Astrocyte (in vitro differentiated cells and primary cell): Measurements from ENCODE around the gene PFDN4. TPM values are rescaled to one million over a fixed set of nuclear protein-coding genes. Genes with fewer than 3 reads are reported as not detected.

Experiments
- DNase-seq: peaks from one replicate; pipeline ENCODE4 v3.0.0-alpha.2; 2010; ENCODE audit warnings: low read depth
- FAIRE-seq: peaks from 2 replicates; lab custom pipeline; 2011; peaks lifted over from hg19 to GRCh38; lab: Jason Lieb, UNC
- H2AFZ ChIP-seq: 2 replicates; pipeline ENCODE4 v1.6.0; 2012; ENCODE audit warnings: low read depth, low read length, inconsistent platforms
- H3K27ac ChIP-seq: 2 replicates; pipeline ENCODE4 v1.5.1; 2011; ENCODE audit warnings: low read depth, low read length, inconsistent platforms
- H3K27me3 ChIP-seq: 2 replicates; pipeline ENCODE4 v1.6.0; 2011; ENCODE audit warnings: low read length, inconsistent platforms; ENCODE audit not compliant: insufficient read depth
- H3K36me3 ChIP-seq: 2 replicates; pipeline ENCODE4 v1.5.1; 2011; ENCODE audit warnings: low read length, inconsistent platforms; ENCODE audit not compliant: insufficient read depth
- H3K4me1 ChIP-seq: 2 replicates; pipeline ENCODE4 v1.5.1; 2011; ENCODE audit warnings: low read length, inconsistent platforms; ENCODE audit not compliant: insufficient read depth
- H3K4me2 ChIP-seq: 2 replicates; pipeline ENCODE4 v1.6.0; 2012; ENCODE audit warnings: low read length, inconsistent platforms
- H3K4me3 ChIP-seq: 2 replicates; pipeline ENCODE4 v1.5.1; 2011; ENCODE audit warnings: low read depth, mild to moderate bottlenecking, low read length, inconsistent platforms; ENCODE audit not compliant: insufficient read depth
- H3K79me2 ChIP-seq: 2 replicates; pipeline ENCODE4 v1.6.0; 2012; ENCODE audit warnings: mild to moderate bottlenecking, low read length, inconsistent platforms; ENCODE audit not compliant: insufficient read depth
- H3K9ac ChIP-seq: 2 replicates; pipeline ENCODE4 v1.6.0; 2012; ENCODE audit warnings: mild to moderate bottlenecking, low read length, inconsistent platforms
- H3K9me3 ChIP-seq: 2 replicates; pipeline ENCODE4 v1.5.1; 2012; ENCODE audit warnings: low read depth, mild to moderate bottlenecking, low read length, inconsistent platforms; ENCODE audit not compliant: insufficient read depth
- H4K20me1 ChIP-seq: 2 replicates; pipeline ENCODE4 v1.6.0; 2012; ENCODE audit warnings: low read length, inconsistent platforms; ENCODE audit not compliant: insufficient read depth
- H3K27ac Mint-ChIP-seq: one replicate; pipeline ENCODE4 v1.8.0; 2021; ENCODE audit warnings: mild to moderate bottlenecking, mixed read lengths; ENCODE audit not compliant: unreplicated experiment
- H3K27me3 Mint-ChIP-seq: one replicate; pipeline ENCODE4 v1.8.0; 2021; ENCODE audit warnings: low read depth, mixed read lengths; ENCODE audit not compliant: unreplicated experiment
- H3K36me3 Mint-ChIP-seq: one replicate; pipeline ENCODE4 v1.8.0; 2021; ENCODE audit warnings: low read depth, mixed read lengths; ENCODE audit not compliant: unreplicated experiment
- H3K4me1 Mint-ChIP-seq: one replicate; pipeline ENCODE4 v1.8.0; 2021; ENCODE audit warnings: low read depth, mixed read lengths; ENCODE audit not compliant: unreplicated experiment
- H3K4me3 Mint-ChIP-seq: one replicate; pipeline ENCODE4 v1.8.0; 2021; ENCODE audit warnings: mild to moderate bottlenecking, moderate library complexity, mixed read lengths; ENCODE audit not compliant: unreplicated experiment
- H3K9me3 Mint-ChIP-seq: one replicate; pipeline ENCODE4 v1.8.0; 2021; ENCODE audit warnings: mild to moderate bottlenecking, mixed read lengths; ENCODE audit not compliant: unreplicated experiment
- EZH2 ChIP-seq: IDR thresholded peaks from 2 replicates; pipeline ENCODE4 v1.6.1; 2012; ENCODE audit warnings: mild to moderate bottlenecking, low read length, inconsistent platforms; ENCODE audit not compliant: insufficient read depth
- total RNA-seq: library from RNA; stranded (reverse); gene quantifications from 2 replicates; pipeline ENCODE4 v1.2.1, GENCODE V29; 2021
- TF ChIP-seq, protein P1 (sequence below): IDR thresholded peaks from 2 replicates; pipeline ENCODE4 v1.5.1; 2011; ENCODE audit warnings: low read depth, mild to moderate bottlenecking, inconsistent platforms, low read length, moderate library complexity; ENCODE audit not compliant: insufficient read depth

Gene PFDN4
- total RNA-seq, 1 donor from 2014 or later = 35.2 TPM

DNA sequence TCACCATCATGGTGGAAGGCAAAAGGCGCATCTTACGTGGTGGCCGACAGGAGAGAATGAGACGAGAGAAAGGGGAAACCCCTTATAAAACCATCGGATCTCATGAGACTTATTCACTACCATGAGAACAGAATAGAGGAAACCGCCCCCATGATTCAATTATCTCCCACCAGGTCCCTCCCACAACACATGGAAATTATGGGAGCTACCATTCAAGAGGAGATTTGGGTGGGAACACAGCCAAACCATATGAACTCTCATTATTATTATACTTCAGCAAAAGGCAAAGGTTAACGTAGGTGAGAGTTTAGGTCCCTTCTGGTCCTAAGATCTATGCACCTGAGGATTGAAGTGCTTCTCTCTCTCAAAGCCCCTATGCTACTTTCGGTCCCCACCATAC, 2.4 kb upstream of the PFDN4 start:
- no peaks in the 10 kb centered on the region for H3K36me3 ChIP-seq
- H3K9me3 ChIP-seq = no peaks in the 10 kb centered on the region
- DNase-seq = no peak
- Mint-ChIP-seq H3K4me1 (peaks cover 4% of the 10 kb centered on the region), H3K27me3 (no peaks in the 10 kb centered on the region), H3K27ac (no peak overlapping the region), H3K9me3 (peaks cover 3% of the 10 kb centered on the region), H3K4me3 (no peak overlapping the region), H3K36me3 (no peaks in the 10 kb centered on the region)
- H2AFZ ChIP-seq = no peak overlapping the region
- H3K4me1 ChIP-seq = peaks cover 8% of the 10 kb centered on the region
- TF ChIP-seq, protein P1, sequence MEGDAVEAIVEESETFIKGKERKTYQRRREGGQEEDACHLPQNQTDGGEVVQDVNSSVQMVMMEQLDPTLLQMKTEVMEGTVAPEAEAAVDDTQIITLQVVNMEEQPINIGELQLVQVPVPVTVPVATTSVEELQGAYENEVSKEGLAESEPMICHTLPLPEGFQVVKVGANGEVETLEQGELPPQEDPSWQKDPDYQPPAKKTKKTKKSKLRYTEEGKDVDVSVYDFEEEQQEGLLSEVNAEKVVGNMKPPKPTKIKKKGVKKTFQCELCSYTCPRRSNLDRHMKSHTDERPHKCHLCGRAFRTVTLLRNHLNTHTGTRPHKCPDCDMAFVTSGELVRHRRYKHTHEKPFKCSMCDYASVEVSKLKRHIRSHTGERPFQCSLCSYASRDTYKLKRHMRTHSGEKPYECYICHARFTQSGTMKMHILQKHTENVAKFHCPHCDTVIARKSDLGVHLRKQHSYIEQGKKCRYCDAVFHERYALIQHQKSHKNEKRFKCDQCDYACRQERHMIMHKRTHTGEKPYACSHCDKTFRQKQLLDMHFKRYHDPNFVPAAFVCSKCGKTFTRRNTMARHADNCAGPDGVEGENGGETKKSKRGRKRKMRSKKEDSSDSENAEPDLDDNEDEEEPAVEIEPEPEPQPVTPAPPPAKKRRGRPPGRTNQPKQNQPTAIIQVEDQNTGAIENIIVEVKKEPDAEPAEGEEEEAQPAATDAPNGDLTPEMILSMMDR = no peak
- no peak for TF ChIP-seq EZH2
- H3K79me2 ChIP-seq = peaks cover 24% of the 10 kb centered on the region
- H3K27me3 ChIP-seq = peaks cover 3% of the 10 kb centered on the region
- H3K27ac ChIP-seq = no peak overlapping the region
- no peak overlapping the region for H3K4me3 ChIP-seq
- H3K9ac ChIP-seq = no peak overlapping the region
- H3K4me2 ChIP-seq = no peak overlapping the region
- FAIRE-seq = no peak
- H4K20me1 ChIP-seq = peaks cover 18% of the 10 kb centered on the region

DNA sequence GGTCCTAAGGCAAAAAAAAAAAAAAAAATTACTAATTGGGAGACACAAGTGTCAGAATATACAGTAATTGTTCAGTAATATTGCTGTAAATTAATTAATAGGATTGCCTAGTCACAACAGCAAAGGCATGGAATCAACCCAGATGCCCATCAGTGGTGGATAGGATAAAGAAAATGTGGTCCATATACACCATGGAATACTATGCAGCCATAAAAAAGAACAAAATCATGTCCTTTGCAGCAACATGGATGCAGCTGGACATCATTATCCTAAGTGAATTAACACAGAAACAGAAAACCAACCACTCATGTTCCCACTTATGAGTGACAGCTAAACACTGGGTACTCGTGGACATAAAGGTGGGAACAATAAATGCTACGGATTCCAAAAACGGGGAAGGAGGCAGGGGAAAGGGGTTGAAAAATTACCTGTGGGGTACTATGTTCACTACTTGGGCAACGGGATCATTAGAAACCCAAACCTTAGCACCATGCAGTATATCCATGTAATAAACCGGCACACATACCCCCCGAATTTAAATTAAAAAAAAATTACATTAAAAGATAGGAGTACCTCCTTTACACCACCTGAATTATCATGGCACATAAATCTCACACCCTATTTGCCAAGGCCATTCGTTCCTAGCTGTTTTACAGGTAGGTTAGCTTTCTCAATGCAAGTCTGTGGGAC, 689 bp upstream of the PFDN4 start:
- FAIRE-seq (no peak), DNase-seq (no peak)
- Histone ChIP-seq H3K4me2 (peak overlapping the region; percentile 95), H2AFZ (peak overlapping the region; percentile 96), H3K9me3 (no peaks in the 10 kb centered on the region), H3K79me2 (peaks cover 39% of the 10 kb centered on the region), H3K4me1 (peaks cover 15% of the 10 kb centered on the region), H3K36me3 (no peaks in the 10 kb centered on the region), H3K9ac (peak overlapping the region; percentile 98), H3K27ac (peak overlapping the region; percentile 100), H4K20me1 (peaks cover 35% of the 10 kb centered on the region), H3K27me3 (peaks cover 3% of the 10 kb centered on the region), H3K4me3 (no peak overlapping the region)
- H3K36me3 Mint-ChIP-seq = no peaks in the 10 kb centered on the region
- no peak for TF ChIP-seq EZH2
- TF ChIP-seq, protein P1 = no peak
- H3K4me1 Mint-ChIP-seq = peaks cover 4% of the 10 kb centered on the region
- peak overlapping the region; percentile 96 for H3K4me3 Mint-ChIP-seq
- no peaks in the 10 kb centered on the region for H3K27me3 Mint-ChIP-seq
- no peak overlapping the region for H3K27ac Mint-ChIP-seq
- H3K9me3 Mint-ChIP-seq = peaks cover 3% of the 10 kb centered on the region

DNA sequence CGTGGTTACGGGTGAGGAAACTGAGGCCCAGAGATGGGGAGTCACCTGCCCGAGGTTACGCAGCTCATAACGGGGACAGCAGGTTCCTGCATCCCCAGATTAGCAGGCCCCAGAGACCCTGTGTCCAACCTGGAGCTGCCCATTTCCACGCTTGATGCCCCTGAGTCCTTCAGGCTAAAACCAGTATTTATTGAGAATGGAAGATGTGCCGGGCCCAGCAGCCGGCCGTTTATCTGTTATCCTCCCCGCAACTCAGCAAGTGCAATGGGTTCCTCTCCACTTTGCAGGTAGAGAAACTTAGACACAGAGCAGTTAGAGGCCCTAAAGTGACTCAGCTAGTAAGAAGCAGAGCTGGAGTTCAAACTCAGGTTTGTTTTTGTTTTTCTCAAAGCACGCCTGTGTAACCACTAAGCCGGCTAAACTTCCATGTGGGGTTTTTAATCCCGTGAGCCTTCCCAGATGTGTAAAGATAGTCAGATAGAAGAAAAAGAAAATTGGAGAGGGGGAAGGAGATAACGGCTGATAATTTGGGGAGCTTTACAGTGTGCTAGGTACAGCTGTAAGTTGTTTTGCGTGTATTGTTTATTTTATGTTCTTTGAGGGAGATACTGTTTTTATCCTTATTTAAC, 775 bp downstream of the PFDN4 start:
- peaks cover 44% of the 10 kb centered on the region for H4K20me1 ChIP-seq
- no peak for FAIRE-seq
- no peaks in the 10 kb centered on the region for H3K9me3 ChIP-seq
- peak overlapping the region; percentile 95 for H3K4me2 ChIP-seq
- H3K27ac ChIP-seq = peak overlapping the region; percentile 100
- Mint-ChIP-seq H3K27ac (peak overlapping the region; percentile 67), H3K4me1 (peaks cover 12% of the 10 kb centered on the region), H3K4me3 (peak overlapping the region; percentile 95), H3K9me3 (no peaks in the 10 kb centered on the region), H3K36me3 (no peaks in the 10 kb centered on the region), H3K27me3 (no peaks in the 10 kb centered on the region)
- H2AFZ ChIP-seq = peak overlapping the region; percentile 96
- peaks cover 22% of the 10 kb centered on the region for H3K4me1 ChIP-seq
- H3K79me2 ChIP-seq = peaks cover 54% of the 10 kb centered on the region
- no peaks in the 10 kb centered on the region for H3K36me3 ChIP-seq
- no peaks in the 10 kb centered on the region for H3K27me3 ChIP-seq
- TF ChIP-seq, protein P1 = no peak
- no peak for TF ChIP-seq EZH2
- H3K4me3 ChIP-seq = peak overlapping the region; percentile 81
- peak overlapping the region; percentile 98 for H3K9ac ChIP-seq
- peak; percentile 53 for DNase-seq
